Measurements from ENCODE around the gene SLCO2B1. TPM values are rescaled to one million over a fixed set of nuclear protein-coding genes. Genes with fewer than 3 reads are reported as not detected.

Gene SLCO2B1
- total RNA-seq, 1 donor from 2014 or later: 0.54 TPM

GRCh38 chr11:75145196-75145971, 5.5 kb upstream of the SLCO2B1 start:
- H3K27me3 Mint-ChIP-seq (ENCODE audit: unreplicated experiment): peaks cover 28% of the 10 kb centered on the region
- no peak overlapping the region for H3K4me3 Mint-ChIP-seq (ENCODE audit: unreplicated experiment)
- TF ChIP-seq CTCF (IDR thresholded peaks at IDR 0.05): no peak
- H3K27ac Mint-ChIP-seq (ENCODE audit: unreplicated experiment): no peak overlapping the region
- H3K9me3 Mint-ChIP-seq (ENCODE audit: unreplicated experiment): no peaks in the 10 kb centered on the region
- no peak for DNase-seq (ENCODE audit: extremely low spot score, unreplicated experiment)
- peaks cover 2% of the 10 kb centered on the region for H3K36me3 Mint-ChIP-seq (ENCODE audit: unreplicated experiment)
- H3K4me1 Mint-ChIP-seq (ENCODE audit: unreplicated experiment): peaks cover 11% of the 10 kb centered on the region

- Mint-ChIP-seq H3K27ac (ENCODE audit: unreplicated experiment) (no peak overlapping the region), H3K36me3 (ENCODE audit: unreplicated experiment) (peaks cover 2% of the 10 kb centered on the region), H3K9me3 (ENCODE audit: unreplicated experiment) (no peaks in the 10 kb centered on the region), H3K4me3 (ENCODE audit: unreplicated experiment) (no peak overlapping the region), H3K27me3 (ENCODE audit: unreplicated experiment) (peaks cover 33% of the 10 kb centered on the region), H3K4me1 (ENCODE audit: unreplicated experiment) (peaks cover 11% of the 10 kb centered on the region)
- TF ChIP-seq CTCF (IDR thresholded peaks at IDR 0.05): no peak
- no peak for DNase-seq (ENCODE audit: extremely low spot score, unreplicated experiment)
Measured at GRCh38 chr11:75145972-75146519, 4.9 kb upstream of the SLCO2B1 start.

- peaks cover 40% of the 10 kb centered on the region for H3K27me3 Mint-ChIP-seq (ENCODE audit: unreplicated experiment)
- peaks cover 2% of the 10 kb centered on the region for H3K36me3 Mint-ChIP-seq (ENCODE audit: unreplicated experiment)
- H3K27ac Mint-ChIP-seq (ENCODE audit: unreplicated experiment): no peak overlapping the region
- DNase-seq (ENCODE audit: extremely low spot score, unreplicated experiment): no peak
- H3K4me3 Mint-ChIP-seq (ENCODE audit: unreplicated experiment): no peak overlapping the region
- no peak for TF ChIP-seq CTCF (IDR thresholded peaks at IDR 0.05)
- no peaks in the 10 kb centered on the region for H3K9me3 Mint-ChIP-seq (ENCODE audit: unreplicated experiment)
- peaks cover 11% of the 10 kb centered on the region for H3K4me1 Mint-ChIP-seq (ENCODE audit: unreplicated experiment)
Measured at GRCh38 chr11:75146711-75147110, 4.2 kb upstream of the SLCO2B1 start.

GRCh38 chr11:75147191-75147874, 3.6 kb upstream of the SLCO2B1 start:
- peaks cover 11% of the 10 kb centered on the region for H3K4me1 Mint-ChIP-seq (ENCODE audit: unreplicated experiment)
- H3K4me3 Mint-ChIP-seq (ENCODE audit: unreplicated experiment): no peak overlapping the region
- H3K27me3 Mint-ChIP-seq (ENCODE audit: unreplicated experiment): peaks cover 46% of the 10 kb centered on the region
- no peak for TF ChIP-seq CTCF (IDR thresholded peaks at IDR 0.05)
- no peaks in the 10 kb centered on the region for H3K9me3 Mint-ChIP-seq (ENCODE audit: unreplicated experiment)
- H3K36me3 Mint-ChIP-seq (ENCODE audit: unreplicated experiment): peaks cover 2% of the 10 kb centered on the region
- H3K27ac Mint-ChIP-seq (ENCODE audit: unreplicated experiment): no peak overlapping the region
- DNase-seq (ENCODE audit: extremely low spot score, unreplicated experiment): no peak

GRCh38 chr11:75147875-75148263, 3.0 kb upstream of the SLCO2B1 start:
- Mint-ChIP-seq H3K27me3 (ENCODE audit: unreplicated experiment) (peaks cover 46% of the 10 kb centered on the region), H3K36me3 (ENCODE audit: unreplicated experiment) (peaks cover 2% of the 10 kb centered on the region), H3K4me1 (ENCODE audit: unreplicated experiment) (peaks cover 10% of the 10 kb centered on the region), H3K9me3 (ENCODE audit: unreplicated experiment) (no peaks in the 10 kb centered on the region), H3K4me3 (ENCODE audit: unreplicated experiment) (no peak overlapping the region), H3K27ac (ENCODE audit: unreplicated experiment) (no peak overlapping the region)
- TF ChIP-seq CTCF (IDR thresholded peaks at IDR 0.05): no peak
- DNase-seq (ENCODE audit: extremely low spot score, unreplicated experiment): no peak
